Measurements from ENCODE around the gene MDC1. TPM values are rescaled to one million over a fixed set of nuclear protein-coding genes. Genes with fewer than 3 reads are reported as not detected.
"Not testable (repeated sequence)": the region's sequence is repeated elsewhere in the genome, so short reads cannot be mapped to it uniquely, and the experiment has no call there.

Gene MDC1
- polyA plus RNA-seq, 3 donors = 45.4 to 55.6 (median 53.0) TPM

DNA sequence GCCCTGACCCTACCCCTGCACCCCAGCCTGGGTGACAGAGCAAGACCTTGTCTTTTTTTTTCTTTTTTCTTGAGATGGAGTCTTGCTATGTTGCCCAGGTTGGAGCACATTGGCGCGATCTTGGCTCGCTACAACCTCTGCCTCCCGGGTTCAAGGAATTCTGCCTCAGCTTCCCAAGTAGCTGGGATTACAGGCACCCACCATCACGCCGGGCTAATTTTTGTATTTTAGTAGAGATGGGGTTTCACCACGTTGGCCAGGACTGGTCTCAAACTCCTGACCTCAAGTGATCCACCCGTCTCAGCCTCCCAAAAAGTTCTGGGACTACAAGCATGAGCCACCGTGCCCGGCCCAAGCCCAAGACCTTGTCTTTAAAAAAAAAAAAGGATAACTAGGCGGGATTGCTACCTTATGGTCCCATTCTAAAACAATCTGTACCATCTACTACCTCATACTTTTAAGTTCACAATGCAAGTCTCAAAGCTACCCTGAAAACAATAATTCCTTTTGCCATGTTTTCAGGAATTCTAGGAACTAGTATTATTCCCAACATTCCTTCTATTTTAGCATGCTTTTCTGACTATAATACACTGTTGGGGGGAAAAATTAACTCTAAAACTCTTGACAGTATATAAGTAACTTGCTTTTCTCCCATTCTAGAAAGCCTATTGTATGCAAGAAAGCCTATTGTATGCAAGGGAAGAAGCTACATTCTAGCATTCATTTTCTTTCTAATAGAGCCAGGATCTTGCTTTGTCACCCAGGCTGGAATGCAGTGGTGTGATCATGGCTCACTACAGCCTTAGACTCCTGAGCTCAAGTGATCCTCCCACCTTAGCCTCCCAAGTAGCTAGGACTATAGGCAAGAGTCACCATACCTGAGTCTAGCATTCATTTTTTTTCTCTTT is 9.7 kb upstream of the MDC1 start:
- no peak for DNase-seq

DNA sequence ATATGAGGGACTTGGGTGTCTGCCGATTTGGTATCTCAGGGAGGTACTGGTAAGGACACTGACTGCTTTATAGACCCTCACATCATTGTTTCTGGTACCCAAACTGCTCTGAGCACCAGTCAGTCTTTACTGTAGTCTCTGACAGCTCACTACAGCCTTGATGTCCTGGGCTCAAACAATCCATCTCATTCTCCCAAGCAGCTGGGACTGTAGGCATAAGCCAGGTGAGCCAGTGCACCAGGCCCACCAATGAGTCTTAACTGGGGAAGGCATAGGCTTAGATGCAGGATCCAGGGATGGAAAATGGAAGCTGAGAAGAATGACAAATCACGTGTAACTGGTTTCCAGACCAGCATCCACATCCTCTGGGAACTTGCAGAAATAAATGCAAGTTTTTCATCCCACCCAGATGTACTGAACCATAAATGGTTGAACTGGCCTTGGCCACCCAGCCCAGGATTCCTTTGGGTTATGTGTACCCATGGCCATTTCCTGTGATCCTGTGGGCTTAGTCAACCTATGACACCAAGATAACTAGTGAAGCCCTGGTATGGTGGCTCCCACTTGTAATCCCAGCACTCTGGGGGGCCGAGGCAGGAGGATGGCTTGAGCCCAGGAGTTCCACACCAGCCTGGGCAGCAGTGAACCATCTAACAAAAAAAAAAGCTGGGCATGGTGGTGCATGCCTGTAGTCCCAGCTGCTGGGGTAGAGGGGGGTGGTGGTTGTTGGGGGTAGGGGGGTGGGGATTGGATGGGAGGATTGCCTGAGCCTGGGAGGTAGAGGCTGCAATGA is 8.8 kb upstream of the MDC1 start:
- no peak for DNase-seq

DNA sequence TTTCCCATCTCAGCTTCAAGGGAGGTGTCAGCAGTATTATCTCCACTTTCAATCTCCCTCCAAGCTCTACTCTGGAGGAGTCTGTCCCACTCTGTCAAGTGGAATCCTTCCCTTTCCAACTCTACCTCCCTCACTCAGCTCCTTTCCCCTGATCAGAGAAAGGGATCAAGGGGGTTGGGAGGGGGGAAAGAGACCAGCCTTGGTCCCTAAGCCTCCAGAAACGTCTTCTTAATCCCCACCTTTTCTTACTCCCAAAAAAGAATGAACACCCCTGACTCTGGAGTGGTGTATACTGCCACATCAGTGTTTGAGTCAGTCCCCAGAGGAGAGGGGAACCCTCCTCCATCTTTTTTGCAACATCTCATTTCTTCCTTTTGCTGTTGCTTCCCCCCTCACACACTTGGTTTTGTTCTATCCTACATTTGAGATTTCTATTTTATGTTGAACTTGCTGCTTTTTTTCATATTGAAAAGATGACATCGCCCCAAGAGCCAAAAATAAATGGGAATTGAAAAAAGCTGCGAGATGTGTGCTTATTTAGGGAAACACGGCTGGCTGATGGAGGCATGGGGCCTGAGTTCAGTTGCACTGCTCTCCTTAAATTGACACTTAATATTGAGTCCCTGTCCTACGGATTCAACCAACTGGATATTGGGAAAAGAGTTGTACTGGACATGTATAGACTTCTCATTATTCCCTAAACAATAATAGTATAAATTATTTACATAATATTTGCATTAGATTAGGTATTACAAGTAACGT is 8.0 kb upstream of the MDC1 start:
- DNase-seq = no peak

DNA sequence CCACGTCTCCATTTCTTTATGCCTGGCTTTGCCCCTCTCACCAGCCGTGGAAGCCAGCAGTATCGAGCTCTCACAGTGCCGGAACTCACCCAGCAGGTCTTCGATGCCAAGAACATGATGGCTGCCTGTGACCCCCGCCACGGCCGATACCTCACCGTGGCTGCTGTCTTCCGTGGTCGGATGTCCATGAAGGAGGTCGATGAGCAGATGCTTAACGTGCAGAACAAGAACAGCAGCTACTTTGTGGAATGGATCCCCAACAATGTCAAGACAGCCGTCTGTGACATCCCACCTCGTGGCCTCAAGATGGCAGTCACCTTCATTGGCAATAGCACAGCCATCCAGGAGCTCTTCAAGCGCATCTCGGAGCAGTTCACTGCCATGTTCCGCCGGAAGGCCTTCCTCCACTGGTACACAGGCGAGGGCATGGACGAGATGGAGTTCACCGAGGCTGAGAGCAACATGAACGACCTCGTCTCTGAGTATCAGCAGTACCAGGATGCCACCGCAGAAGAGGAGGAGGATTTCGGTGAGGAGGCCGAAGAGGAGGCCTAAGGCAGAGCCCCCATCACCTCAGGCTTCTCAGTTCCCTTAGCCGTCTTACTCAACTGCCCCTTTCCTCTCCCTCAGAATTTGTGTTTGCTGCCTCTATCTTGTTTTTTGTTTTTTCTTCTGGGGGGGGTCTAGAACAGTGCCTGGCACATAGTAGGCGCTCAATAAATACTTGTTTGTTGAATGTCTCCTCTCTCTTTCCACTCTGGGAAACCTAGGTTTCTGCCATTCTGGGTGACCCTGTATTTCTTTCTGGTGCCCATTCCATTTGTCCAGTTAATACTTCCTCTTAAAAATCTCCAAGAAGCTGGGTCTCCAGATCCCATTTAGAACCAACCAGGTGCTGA is 7.0 kb upstream of the MDC1 start:
- not testable (repeated sequence) for DNase-seq

DNA sequence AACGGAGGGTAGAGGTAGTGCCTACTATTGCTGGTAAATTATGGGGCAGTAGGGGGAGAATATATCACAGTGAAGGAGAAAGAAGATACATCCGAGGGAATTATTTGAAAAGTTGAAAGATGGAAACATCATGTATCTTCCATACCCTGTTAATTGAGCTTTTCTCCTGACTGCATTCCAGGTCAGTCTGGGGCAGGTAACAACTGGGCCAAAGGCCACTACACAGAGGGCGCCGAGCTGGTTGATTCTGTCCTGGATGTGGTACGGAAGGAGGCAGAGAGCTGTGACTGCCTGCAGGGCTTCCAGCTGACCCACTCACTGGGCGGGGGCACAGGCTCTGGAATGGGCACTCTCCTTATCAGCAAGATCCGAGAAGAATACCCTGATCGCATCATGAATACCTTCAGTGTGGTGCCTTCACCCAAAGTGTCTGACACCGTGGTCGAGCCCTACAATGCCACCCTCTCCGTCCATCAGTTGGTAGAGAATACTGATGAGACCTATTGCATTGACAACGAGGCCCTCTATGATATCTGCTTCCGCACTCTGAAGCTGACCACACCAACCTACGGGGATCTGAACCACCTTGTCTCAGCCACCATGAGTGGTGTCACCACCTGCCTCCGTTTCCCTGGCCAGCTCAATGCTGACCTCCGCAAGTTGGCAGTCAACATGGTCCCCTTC is 6.2 kb upstream of the MDC1 start:
- DNase-seq = not testable (repeated sequence)

DNA sequence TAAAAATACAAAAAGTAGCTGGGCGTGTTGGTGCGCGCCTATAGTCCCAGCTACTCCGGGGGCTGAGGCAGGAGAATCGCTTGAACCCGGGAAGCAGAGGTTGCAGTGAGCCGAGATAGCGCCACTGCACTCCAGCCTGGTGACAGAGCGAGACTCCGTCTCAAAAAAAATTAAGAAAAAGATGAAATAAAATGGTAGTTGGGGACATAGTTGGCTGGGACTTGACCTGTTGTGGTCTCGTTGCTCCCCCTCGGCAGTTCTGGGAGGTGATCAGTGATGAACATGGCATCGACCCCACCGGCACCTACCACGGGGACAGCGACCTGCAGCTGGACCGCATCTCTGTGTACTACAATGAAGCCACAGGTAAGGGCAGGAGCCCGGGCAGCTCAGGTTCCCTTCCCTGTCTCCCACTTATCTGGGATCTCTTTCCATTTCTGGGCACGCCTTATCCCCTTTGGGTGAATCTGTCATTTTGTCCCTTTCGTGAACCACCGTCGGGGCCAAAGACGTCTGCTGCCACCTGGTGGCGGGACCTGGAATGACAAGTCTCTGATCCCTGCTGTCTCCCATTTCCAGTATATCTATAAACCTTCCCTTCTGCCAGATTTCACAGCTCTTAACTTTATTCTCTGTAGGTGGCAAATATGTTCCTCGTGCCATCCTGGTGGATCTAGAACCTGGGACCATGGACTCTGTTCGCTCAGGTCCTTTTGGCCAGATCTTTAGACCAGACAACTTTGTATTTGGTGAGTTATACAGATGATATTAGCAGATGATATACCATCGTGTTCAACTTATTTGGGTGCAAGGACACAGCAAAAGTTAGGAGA is 5.4 kb upstream of the MDC1 start:
- peak; percentile 78 for DNase-seq

DNA sequence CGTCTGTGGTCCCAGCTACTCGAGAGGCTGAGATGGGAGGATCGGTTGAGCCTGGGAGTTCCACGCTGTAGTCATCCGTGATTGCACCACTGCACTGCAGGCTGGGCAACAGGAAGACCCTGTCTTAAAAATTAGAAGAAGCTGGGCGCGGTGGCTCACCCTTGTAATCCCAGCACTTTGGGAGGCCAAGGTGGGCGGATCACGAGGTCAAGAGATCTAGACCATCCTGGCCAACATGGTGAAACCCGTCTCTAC is 4.9 kb upstream of the MDC1 start:
- DNase-seq = not testable (repeated sequence)

DNA sequence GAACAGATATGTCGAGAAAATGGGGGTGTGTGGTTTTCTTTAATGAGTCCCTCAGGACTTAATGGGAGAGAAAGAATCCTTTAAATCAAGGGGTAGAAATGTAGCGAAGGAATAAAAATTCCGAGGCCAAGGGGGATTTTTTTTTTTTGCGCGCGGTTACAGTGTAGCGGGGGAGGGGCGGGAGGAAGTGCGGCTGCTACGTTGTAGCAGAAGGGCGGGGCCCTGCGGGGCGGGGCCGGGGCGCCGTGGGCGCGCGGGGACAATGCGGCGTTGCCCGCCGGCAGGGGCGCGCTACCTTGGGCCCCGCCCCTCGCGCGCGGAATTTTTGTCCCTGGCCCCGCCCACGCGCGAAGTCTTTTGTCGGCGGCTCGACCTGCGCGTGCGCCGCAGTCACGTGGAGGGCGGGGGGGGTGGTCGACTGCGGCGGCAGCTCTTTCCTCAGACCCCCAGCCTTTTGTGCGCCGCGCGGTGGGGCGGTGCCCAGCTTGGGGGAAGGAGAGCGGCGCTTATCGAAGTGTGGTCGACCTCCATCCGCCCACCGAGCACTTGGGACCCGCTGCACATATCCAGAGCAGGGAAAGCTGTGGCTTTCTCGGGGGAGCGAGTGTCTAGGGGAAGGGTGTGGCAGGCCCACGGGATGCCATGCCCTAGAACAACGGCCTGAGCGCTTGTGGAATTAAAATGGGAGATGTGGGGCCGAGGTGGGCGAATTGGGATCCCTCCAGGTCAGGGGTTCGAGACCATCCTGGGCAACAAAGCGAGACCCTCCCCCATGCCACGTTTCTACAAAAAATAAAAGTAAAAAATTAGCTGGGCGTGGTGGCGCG is 4.3 kb upstream of the MDC1 start:
- DNase-seq = peak; percentile 93

DNA sequence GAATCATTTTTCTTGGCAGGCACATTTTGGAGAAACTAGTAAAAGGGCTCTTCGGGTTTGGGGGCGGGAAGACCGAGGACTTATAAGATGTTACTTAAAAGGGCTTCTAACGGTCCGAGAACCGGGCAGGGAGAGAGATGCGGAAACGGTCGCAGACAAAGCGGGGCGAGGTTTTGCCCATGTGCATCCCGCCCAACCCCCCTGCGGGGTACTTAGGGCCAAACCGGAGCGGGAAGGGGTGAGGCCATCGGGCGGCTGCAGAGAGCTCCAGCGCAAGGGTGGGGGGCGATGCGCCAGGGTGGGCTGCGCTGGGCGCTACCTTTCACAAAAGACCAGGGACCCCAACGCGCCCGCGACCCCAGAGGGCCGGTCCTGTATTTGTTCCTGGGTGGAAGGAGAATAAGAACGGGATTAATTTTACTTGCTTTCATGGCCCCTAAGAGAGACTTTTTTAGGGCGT is 3.7 kb upstream of the MDC1 start:
- no peak for DNase-seq

DNA sequence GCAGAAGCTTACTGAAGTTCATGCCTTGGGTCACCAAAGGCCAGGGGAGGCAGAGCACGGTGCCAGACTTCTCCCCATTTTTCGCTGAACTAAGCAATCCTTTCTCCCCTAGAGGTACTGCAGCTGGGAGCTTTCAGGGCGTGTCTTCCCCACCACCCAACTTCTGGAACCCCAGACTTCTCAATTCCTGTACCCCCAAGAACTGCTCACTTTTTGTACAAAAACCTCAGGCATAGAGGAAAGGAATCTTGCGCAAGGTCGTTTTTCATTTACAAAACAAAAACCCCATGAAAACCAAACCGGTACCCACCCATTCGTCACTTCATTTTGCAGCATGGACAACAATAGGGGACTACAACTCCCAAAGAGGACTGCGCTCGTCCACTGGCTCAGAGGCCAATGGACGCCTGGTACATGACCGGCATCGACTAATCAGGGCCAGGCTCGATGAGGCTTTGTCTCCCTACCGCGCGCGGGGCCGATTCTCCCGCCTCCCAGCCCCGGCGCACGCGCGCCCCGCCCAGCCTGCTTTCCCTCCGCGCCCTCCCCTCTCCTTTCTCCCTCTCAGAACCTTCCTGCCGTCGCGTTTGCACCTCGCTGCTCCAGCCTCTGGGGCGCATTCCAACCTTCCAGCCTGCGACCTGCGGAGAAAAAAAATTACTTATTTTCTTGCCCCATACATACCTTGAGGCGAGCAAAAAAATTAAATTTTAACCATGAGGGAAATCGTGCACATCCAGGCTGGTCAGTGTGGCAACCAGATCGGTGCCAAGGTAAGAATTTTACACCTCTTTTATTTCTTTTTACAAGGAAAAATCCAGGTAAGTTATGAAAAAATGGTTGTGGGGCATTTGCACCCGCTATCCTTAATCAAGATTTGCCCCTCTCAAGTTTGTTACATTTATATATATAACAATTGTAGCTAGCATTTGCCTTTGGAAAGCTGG is 3.0 kb upstream of the MDC1 start, which contains the start of gene TUBB:
Gene TUBB (plus strand): TSS at position 562 of the 947 bp plus-strand sequence. CDS start 155 bp downstream, at position 717.
- peak; percentile 98 for DNase-seq

DNA sequence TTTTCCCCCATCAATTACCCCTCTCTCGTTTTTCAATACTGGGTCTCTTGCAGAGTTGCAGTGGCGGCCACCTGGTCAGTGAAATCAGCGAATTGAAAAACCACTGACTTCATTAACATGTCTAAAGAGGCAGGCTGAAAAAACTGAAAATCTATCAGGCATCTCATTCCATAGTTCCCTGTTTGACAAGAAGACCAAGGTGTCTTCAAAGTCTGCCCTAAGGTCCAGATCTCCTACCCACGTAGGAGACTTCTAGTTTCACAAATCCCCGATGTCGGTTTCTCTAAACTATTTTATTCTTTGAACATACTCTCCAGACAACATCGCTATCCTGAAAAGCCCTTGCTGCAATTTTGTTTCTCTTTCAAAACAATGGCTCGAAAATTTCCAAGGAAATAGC is 2.3 kb upstream of the MDC1 start:
- no peak for DNase-seq

DNA sequence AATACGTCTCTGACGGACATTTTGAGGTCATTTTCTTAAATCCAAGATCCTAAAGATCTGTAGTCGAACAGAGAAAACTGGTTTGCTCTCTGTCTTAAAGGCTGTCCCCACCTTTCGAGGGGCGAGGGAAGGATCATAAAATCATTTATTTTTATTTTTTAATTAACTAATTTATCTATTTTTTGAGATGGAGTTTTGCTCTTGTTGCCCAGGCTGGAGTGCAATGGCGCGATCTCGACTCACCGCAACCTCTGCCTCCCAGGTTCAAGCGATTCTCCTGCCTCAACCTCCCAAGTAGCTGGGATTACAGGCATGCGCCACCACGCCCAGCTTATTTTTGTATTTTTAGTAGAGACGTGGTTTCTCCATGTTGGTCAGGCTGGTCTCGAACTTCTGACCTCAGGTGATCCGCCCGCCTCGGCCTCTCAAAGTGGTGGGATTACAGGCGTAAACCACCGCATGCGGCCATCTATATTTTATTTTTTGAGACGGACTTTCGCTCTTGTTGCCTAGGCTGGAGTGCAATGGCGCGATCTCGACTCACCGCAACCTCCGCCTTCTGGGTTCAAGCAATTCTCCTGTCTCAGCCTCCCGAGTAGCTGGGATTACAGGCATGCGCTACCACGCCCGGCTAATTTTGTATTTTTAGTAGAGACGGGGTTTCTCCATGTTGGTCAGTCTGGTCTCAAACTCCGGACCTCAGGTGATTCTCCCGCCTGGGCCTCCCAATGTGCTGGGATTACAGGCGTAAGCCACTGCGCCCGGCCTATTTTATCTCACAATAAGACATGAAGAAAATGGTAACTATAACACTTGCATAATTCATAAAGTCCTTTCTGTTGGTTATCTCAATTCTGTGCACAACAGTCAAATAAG is 1.0 kb upstream of the MDC1 start:
- not testable (repeated sequence) for DNase-seq

DNA sequence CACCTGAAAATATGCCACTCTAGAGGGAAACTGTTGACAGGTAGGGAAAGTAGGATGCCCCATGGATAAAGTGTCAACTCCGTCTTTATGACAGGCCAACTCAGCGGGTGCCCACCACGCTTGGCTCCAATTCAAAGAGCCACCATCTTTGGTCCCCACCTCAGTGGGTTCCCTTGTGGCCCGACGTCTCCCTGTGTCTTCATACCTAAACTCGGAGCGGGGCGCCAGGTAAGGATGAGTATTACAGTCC is 277 bp downstream of the MDC1 start:
- no peak for DNase-seq

DNA sequence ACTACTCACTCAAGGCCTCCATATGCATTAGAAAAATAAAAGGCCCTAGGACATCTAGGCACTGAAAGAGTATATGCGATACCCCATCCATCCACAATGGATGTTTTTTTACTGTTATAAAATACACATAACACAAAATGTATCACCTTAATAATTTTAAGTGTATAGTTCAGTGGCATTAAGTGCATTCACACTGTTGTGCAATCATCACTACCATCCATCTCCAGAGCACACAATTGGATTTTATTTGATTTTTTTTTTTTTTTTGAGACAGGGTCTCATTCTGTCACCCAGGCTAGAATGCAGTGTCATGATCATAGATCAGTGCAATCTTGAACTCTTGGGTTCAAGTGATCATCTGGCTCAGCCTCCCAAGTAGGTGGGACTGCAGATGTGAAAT is 2.8 kb downstream of the MDC1 start:
- no peak for DNase-seq

DNA sequence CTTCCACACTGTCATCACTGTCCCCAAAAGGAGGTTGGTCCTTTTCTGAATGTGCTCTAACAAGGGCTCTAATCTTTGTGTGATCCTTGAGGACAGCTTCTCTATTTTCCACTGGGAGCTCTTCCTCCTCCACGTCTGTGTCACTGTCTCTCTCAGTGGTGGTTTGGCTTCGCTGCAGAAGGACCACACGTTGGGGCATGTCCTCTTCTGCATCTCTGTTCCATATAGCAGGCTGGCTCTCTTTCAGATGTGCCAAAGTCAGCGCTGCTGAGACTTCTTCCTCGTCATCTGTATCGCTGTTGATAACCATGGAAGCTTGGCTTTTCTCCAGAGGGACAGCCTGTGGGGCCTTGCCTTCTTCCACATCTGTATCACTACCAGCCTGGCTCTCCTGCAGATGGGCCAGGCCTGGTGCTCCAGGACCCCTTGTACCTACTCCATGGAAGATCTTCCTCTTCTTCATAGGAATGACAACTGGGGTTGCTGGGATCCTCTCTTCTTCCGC is 4.6 kb downstream of the MDC1 start:
- no peak for DNase-seq

DNA sequence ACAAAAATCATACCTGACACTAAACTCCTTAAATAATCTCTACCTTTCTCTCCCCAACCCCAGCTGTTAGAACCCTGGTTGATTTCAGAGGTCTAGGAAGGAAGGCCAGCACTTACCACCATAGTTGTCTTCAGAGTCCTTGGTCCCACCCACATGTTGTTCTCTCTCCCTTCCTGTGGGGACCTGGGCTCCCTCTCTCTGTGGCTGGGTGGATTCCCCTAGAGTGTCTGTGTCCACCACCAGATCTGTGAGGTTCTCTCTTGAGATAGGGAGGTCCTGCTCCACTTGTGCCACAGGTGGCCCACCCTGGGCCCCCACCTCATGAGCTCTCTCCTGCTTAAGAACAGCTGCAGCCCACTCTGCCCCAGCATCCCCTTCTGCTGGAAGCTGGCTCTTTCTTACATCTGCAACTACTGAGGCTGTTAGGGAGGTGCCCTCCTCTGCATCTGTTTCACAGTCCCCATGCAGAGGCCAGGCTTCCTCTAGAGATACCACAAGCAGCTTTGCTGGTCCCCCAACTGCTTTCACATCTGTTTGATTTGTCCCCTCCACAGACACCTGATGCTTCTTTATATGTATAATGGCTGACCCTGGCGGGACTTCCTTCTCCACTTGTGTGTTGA is 5.2 kb downstream of the MDC1 start:
- no peak for DNase-seq

Data from renal pelvis (tissue), 4 donors.